CD4-positive, alpha-beta memory T cell (primary cell): Measurements from ENCODE around the gene WDR3. TPM values are rescaled to one million over a fixed set of nuclear protein-coding genes. Genes with fewer than 3 reads are reported as not detected.

ENCODE experiments used
- CTCF ChIA-PET: fragments of 350-600 bp; sonication (Branson Sonifier 250); formaldehyde crosslinking; loops from one replicate; lab custom pipeline; 2021; ENCODE audit warnings: inconsistent platforms; ENCODE audit not compliant: partially characterized antibody; lab: Charles Lee
- POLR2A ChIA-PET: fragments of 350-600 bp; sonication (Branson Sonifier 250); formaldehyde crosslinking; loops from one replicate; lab custom pipeline; 2021; ENCODE audit not compliant: partially characterized antibody; lab: Charles Lee
- DNase-seq, 5 donors: peaks; one replicate each; pipeline versions ENCODE4 v3.0.0 to v3.0.0-alpha.2; 2020 to 2022; ENCODE audit warnings: mixed read lengths in 1 of 5
- H3K27ac ChIP-seq: one replicate; pipeline ENCODE4 v1.7.0; 2013; ENCODE audit warnings: low read depth, low read length
- H3K27me3 ChIP-seq: 2 replicates; pipeline ENCODE4 v1.7.0; 2013; ENCODE audit warnings: mild to moderate bottlenecking, low read length, moderate library complexity; ENCODE audit not compliant: insufficient read depth
- H3K36me3 ChIP-seq: 2 replicates; pipeline ENCODE4 v1.7.0; 2013; ENCODE audit warnings: mild to moderate bottlenecking, low read length, moderate library complexity; ENCODE audit not compliant: insufficient read depth
- H3K4me1 ChIP-seq: 2 replicates; pipeline ENCODE4 v1.7.0; 2013; ENCODE audit warnings: mild to moderate bottlenecking, low read length, moderate library complexity; ENCODE audit not compliant: insufficient read depth
- H3K4me3 ChIP-seq, 2 donors: one replicate each; pipeline ENCODE4 v1.7.0; 2013; ENCODE audit warnings: low read length in 2 of 2, mild to moderate bottlenecking in 1 of 2
- H3K9me3 ChIP-seq, 2 donors: one replicate each; pipeline ENCODE4 v1.7.0; 2013; ENCODE audit warnings: low read length in 2 of 2, control low read depth in 1 of 2; ENCODE audit not compliant: control insufficient read depth in 1 of 2
- H3K27ac Mint-ChIP-seq, 7 donors: one replicate each; pipeline ENCODE4 v1.8.0; 2020 to 2021; ENCODE audit warnings: mixed read lengths in 7 of 7, mild to moderate bottlenecking in 6 of 7, inconsistent platforms in 3 of 7, moderate library complexity in 3 of 7
- H3K27me3 Mint-ChIP-seq, 2 donors: one replicate each; pipeline ENCODE4 v1.8.0; 2020 to 2021; ENCODE audit warnings: mixed read lengths in 2 of 2
- H3K36me3 Mint-ChIP-seq, 2 donors: one replicate each; pipeline ENCODE4 v1.8.0; 2020 to 2021; ENCODE audit warnings: mixed read lengths in 2 of 2, inconsistent platforms in 1 of 2, mild to moderate bottlenecking in 1 of 2
- H3K4me1 Mint-ChIP-seq, 4 donors: one replicate each; pipeline ENCODE4 v1.8.0; 2020 to 2021; ENCODE audit warnings: mixed read lengths in 4 of 4, mild to moderate bottlenecking in 1 of 4
- H3K4me3 Mint-ChIP-seq, 8 donors: one replicate each; pipeline ENCODE4 v1.8.0; 2020 to 2021; ENCODE audit warnings: mixed read lengths in 8 of 8, mild to moderate bottlenecking in 7 of 8, moderate library complexity in 6 of 8, inconsistent platforms in 3 of 8
- H3K9me3 Mint-ChIP-seq, 8 donors: one replicate each; pipeline ENCODE4 v1.8.0; 2020 to 2021; ENCODE audit warnings: mixed read lengths in 8 of 8, mild to moderate bottlenecking in 5 of 8, inconsistent platforms in 3 of 8, moderate library complexity in 1 of 8
- intact Hi-C: fragments of 100-400 bp; cut with micrococcal nuclease; formaldehyde crosslinking; loops from one replicate; pipeline ENCODE4 v1.15.1; 2023
- polyA plus RNA-seq, 2 donors: library from polyadenylated mRNA; unstranded; fragments of 300-500 nt; fragmentation: Illumina TruSeq; gene quantifications; one replicate each; pipeline ENCODE4 v1.2.3, GENCODE V29; 2021
- total RNA-seq, 2 experiments: library from RNA; stranded (reverse); gene quantifications; one replicate each; pipeline ENCODE4 v1.2.3, GENCODE V29; 2021

The WDR3 gene
- total RNA-seq (10 to 100 TPM; 26.5 to 29.3 TPM), polyA plus RNA-seq (10 to 100 TPM; 28.2 to 42.7 TPM)

GRCh38 chr1:117929343-117930172 lies at the start of gene WDR3, which contains the start of gene GDAP2:
Gene WDR3, plus strand, starts transcription at chr1:117929739. Its CDS starts 3,581 bp downstream, at chr1:117933320.
Gene GDAP2, minus strand, starts transcription at chr1:117929621. Its CDS starts 9,264 bp downstream, at chr1:117920357.
- Mint-ChIP-seq H3K27me3 (no peaks in the 10 kb centered on the region), H3K4me1 (peaks cover 39 to 63% (median 52%) of the 10 kb centered on the region in 4 donors), H3K4me3 (peak within 1 kb of the TSS; percentile 94 to 97 (median 96)), H3K27ac (peak within 1 kb of the TSS; percentile 93 to 99 (median 97)), H3K9me3 (no peaks in the 10 kb centered on the region), H3K36me3 (peaks cover 12 to 34% of the 10 kb centered on the region in 2 donors)
- Histone ChIP-seq H3K4me1 (peaks cover 41% of the 10 kb centered on the region), H3K4me3 (peak within 1 kb of the TSS; percentile 66 to 81), H3K9me3 (no peaks in the 10 kb centered on the region), H3K36me3 (peaks cover 4% of the 10 kb centered on the region), H3K27ac (peak within 1 kb of the TSS; percentile 89), H3K27me3 (no peaks in the 10 kb centered on the region)
- DNase-seq = peak; percentile 94 to 99 (median 97)
- intact Hi-C loops = loop anchor here (1.0 to 5.0 kb wide), 3 partner anchors 325 to 1213 kb away; partner anchors contain the start of genes MAN1A2 and WARS2
- ChIA-PET POLR2A (interaction anchor here (1.0 to 1.4 kb wide), 2 partner anchors 14 to 562 kb away, joined by 3 read pairs; partner anchors contain the start of gene MAN1A2), CTCF (interaction anchor here (1.5 to 2.8 kb wide), 2 partner anchors 11 to 33 kb away, joined by 7 to 10 read pairs; no protein-coding TSS in a partner anchor)

- H3K9me3 Mint-ChIP-seq = no peaks in the 10 kb centered on the region
- H3K27me3 ChIP-seq = no peaks in the 10 kb centered on the region
- no peaks in the 10 kb centered on the region for H3K9me3 ChIP-seq
- no peak overlapping the region for H3K27ac Mint-ChIP-seq
- no peak overlapping the region for H3K27ac ChIP-seq
- H3K4me1 ChIP-seq = no peaks in the 10 kb centered on the region
- H3K4me3 Mint-ChIP-seq = no peak overlapping the region
- ChIA-PET CTCF (interaction anchor here (4.4 kb wide), 1 partner anchor 12 kb away, joined by 34 read pairs; no protein-coding TSS in a partner anchor), POLR2A (no interaction called here)
- peaks cover 35 to 39% of the 10 kb centered on the region in 2 donors for H3K36me3 Mint-ChIP-seq
- no peaks in the 10 kb centered on the region for H3K27me3 Mint-ChIP-seq
- no peak overlapping the region for H3K4me3 ChIP-seq
- peaks cover 18% of the 10 kb centered on the region for H3K36me3 ChIP-seq
- intact Hi-C loops = no loop called here
- peaks cover 0 to 2% (median 0%) of the 10 kb centered on the region in 4 donors for H3K4me1 Mint-ChIP-seq
- DNase-seq = no peak
Measured at GRCh38 chr1:117883616-117884015, 45.9 kb upstream of the WDR3 start.

- CTCF ChIA-PET = interaction anchor here (1.0 kb wide), 1 partner anchor 9 kb away, joined by 6 read pairs; no protein-coding TSS in a partner anchor
- DNase-seq = no peak
- Mint-ChIP-seq H3K9me3 (no peaks in the 10 kb centered on the region), H3K4me1 (peaks cover 0 to 2% (median 0%) of the 10 kb centered on the region in 4 donors), H3K4me3 (no peak overlapping the region), H3K36me3 (peaks cover 45 to 51% of the 10 kb centered on the region in 2 donors), H3K27me3 (no peaks in the 10 kb centered on the region), H3K27ac (no peak overlapping the region)
- Histone ChIP-seq H3K27me3 (no peaks in the 10 kb centered on the region), H3K9me3 (no peaks in the 10 kb centered on the region), H3K4me1 (no peaks in the 10 kb centered on the region), H3K27ac (no peak overlapping the region), H3K4me3 (no peak overlapping the region), H3K36me3 (peaks cover 9% of the 10 kb centered on the region)
- POLR2A ChIA-PET = no interaction called here
- intact Hi-C loops = no loop called here
Measured at GRCh38 chr1:117886101-117886795, 43.3 kb upstream of the WDR3 start.

- no peaks in the 10 kb centered on the region for H3K27me3 ChIP-seq
- H3K36me3 ChIP-seq = peaks cover 11% of the 10 kb centered on the region
- no peak overlapping the region for H3K4me3 ChIP-seq
- no peaks in the 10 kb centered on the region for H3K4me1 ChIP-seq
- H3K27ac ChIP-seq = no peak overlapping the region
- Mint-ChIP-seq H3K4me3 (no peak overlapping the region), H3K36me3 (peaks cover 36 to 40% of the 10 kb centered on the region in 2 donors), H3K27me3 (no peaks in the 10 kb centered on the region), H3K4me1 (peaks cover 0 to 2% (median under 1%) of the 10 kb centered on the region in 4 donors), H3K27ac (no peak overlapping the region), H3K9me3 (no peaks in the 10 kb centered on the region)
- ChIA-PET POLR2A (no interaction called here), CTCF (no interaction called here)
- intact Hi-C loops = no loop called here
- H3K9me3 ChIP-seq = no peaks in the 10 kb centered on the region
- no peak for DNase-seq
Measured at GRCh38 chr1:117890452-117890851, 39.1 kb upstream of the WDR3 start.

GRCh38 chr1:117892512-117892911 lies 37.0 kb upstream of the WDR3 start:
- H3K36me3 Mint-ChIP-seq = peaks cover 33 to 49% of the 10 kb centered on the region in 2 donors
- Histone ChIP-seq H3K27me3 (no peaks in the 10 kb centered on the region), H3K36me3 (peaks cover 25% of the 10 kb centered on the region), H3K9me3 (no peaks in the 10 kb centered on the region), H3K4me1 (no peaks in the 10 kb centered on the region), H3K27ac (no peak overlapping the region), H3K4me3 (no peak overlapping the region)
- intact Hi-C loops = no loop called here
- POLR2A ChIA-PET = no interaction called here
- CTCF ChIA-PET = no interaction called here
- no peak for DNase-seq
- no peak overlapping the region for H3K4me3 Mint-ChIP-seq
- no peaks in the 10 kb centered on the region for H3K9me3 Mint-ChIP-seq
- H3K4me1 Mint-ChIP-seq = peaks cover 0 to 3% (median 1%) of the 10 kb centered on the region in 4 donors
- H3K27ac Mint-ChIP-seq = no peak overlapping the region
- H3K27me3 Mint-ChIP-seq = no peaks in the 10 kb centered on the region

GRCh38 chr1:117894078-117894477 lies 35.5 kb upstream of the WDR3 start:
- no peak overlapping the region for H3K4me3 Mint-ChIP-seq
- ChIA-PET CTCF (interaction anchor here (0.7 to 3.4 kb wide), 8 partner anchors 12 to 826 kb away, joined by 3 to 34 read pairs (median 7); no protein-coding TSS in a partner anchor), POLR2A (no interaction called here)
- DNase-seq = no peak
- peaks cover 30% of the 10 kb centered on the region for H3K36me3 ChIP-seq
- no peak overlapping the region for H3K27ac Mint-ChIP-seq
- no peaks in the 10 kb centered on the region for H3K9me3 ChIP-seq
- no peaks in the 10 kb centered on the region for H3K27me3 Mint-ChIP-seq
- H3K4me1 Mint-ChIP-seq = peaks cover 0 to 3% (median 1%) of the 10 kb centered on the region in 4 donors
- no peak overlapping the region for H3K4me3 ChIP-seq
- no peaks in the 10 kb centered on the region for H3K9me3 Mint-ChIP-seq
- H3K27me3 ChIP-seq = no peaks in the 10 kb centered on the region
- no peaks in the 10 kb centered on the region for H3K4me1 ChIP-seq
- no peak overlapping the region for H3K27ac ChIP-seq
- H3K36me3 Mint-ChIP-seq = peaks cover 28 to 55% of the 10 kb centered on the region in 2 donors
- intact Hi-C loops = loop anchor here (2.0 kb wide), 1 partner anchor 827 kb away; no protein-coding TSS in a partner anchor
